K562 (cell line): Measurements from ENCODE around the gene AAR2. TPM values are rescaled to one million over a fixed set of nuclear protein-coding genes. Genes with fewer than 3 reads are reported as not detected.
A peak's percentile ranks its signal among the peaks of the same experiment; 100 is the strongest.

ENCODE experiments used
- ADNP ChIP-seq: fragments of 200-800 bp; sonication (Bioruptor generic); IDR thresholded peaks from 2 replicates; pipeline ENCODE4 v1.6.1; 2016; ENCODE audit warnings: missing genetic modification characterization, missing compliant biosample characterization
- AFF4 ChIP-seq: sonication (generic); formaldehyde crosslinking; IDR thresholded peaks from 2 replicates; pipeline ENCODE4 v1.8.0; 2023; ENCODE audit warnings: mild to moderate bottlenecking, missing genetic modification reagents
- CBFA2T2 ChIP-seq: fragments of 450-650 bp; conservative IDR thresholded peaks from 2 replicates; pipeline ENCODE4 v1.6.1; 2017; ENCODE audit warnings: mild to moderate bottlenecking
- CHD4 ChIP-seq: fragments of 200-600 bp; sonication (generic); IDR thresholded peaks from 3 replicates; pipeline ENCODE4 v1.6.1; 2012; ENCODE audit warnings: low read depth, mild to moderate bottlenecking, mixed read lengths, low read length, inconsistent platforms; ENCODE audit not compliant: insufficient read depth, insufficient replicate concordance, poor library complexity, severe bottlenecking
- E2F1 ChIP-seq: sonication (generic); formaldehyde crosslinking; IDR thresholded peaks from 2 replicates; pipeline ENCODE4 v1.8.1; 2023; ENCODE audit warnings: mild to moderate bottlenecking, missing genetic modification reagents, moderate library complexity
- ESRRB ChIP-seq: fragments of 250-450 bp; sonication (Bioruptor Pico); IDR thresholded peaks from 2 replicates; pipeline ENCODE4 v1.5.0; 2020; ENCODE audit warnings: mild to moderate bottlenecking, moderate library complexity, borderline replicate concordance
- KHSRP ChIP-seq: fragments of 450-650 bp; IDR thresholded peaks from 2 replicates; pipeline ENCODE4 v1.6.1; 2017
- PHB2 ChIP-seq: fragments of 450-650 bp; IDR thresholded peaks from 2 replicates; pipeline ENCODE4 v1.6.1; 2017; ENCODE audit warnings: low read depth
- PKNOX1 ChIP-seq: fragments of 450-650 bp; IDR thresholded peaks from 2 replicates; pipeline ENCODE4 v1.6.1; 2016
- PPARD ChIP-seq: fragments of 250-450 bp; sonication (Bioruptor Pico); IDR thresholded peaks from 2 replicates; pipeline ENCODE4 v1.8.0; 2022; ENCODE audit warnings: inconsistent platforms, mild to moderate bottlenecking, moderate library complexity
- RAD51 ChIP-seq: fragments of 450-650 bp; IDR thresholded peaks from 2 replicates; pipeline ENCODE4 v1.7.1; 2016; ENCODE audit warnings: low read depth, mild to moderate bottlenecking, borderline replicate concordance
- RBM22 ChIP-seq: fragments of 200-400 bp; formaldehyde crosslinking; IDR thresholded peaks from 2 replicates; pipeline ENCODE4 v1.6.1; 2018; ENCODE audit warnings: low read length, low read depth; ENCODE audit not compliant: poor library complexity, severe bottlenecking
- SRSF1 ChIP-seq: fragments of 200-400 bp; formaldehyde crosslinking; IDR thresholded peaks from 2 replicates; pipeline ENCODE4 v1.6.1; 2017; ENCODE audit warnings: mild to moderate bottlenecking, low read depth, low read length, moderate library complexity
- YBX1 ChIP-seq: fragments of 450-650 bp; IDR thresholded peaks from 2 replicates; pipeline ENCODE4 v1.7.1; 2016; ENCODE audit warnings: mild to moderate bottlenecking
- ZNF449 ChIP-seq: fragments of 250-450 bp; sonication (Bioruptor Pico); IDR thresholded peaks from 2 replicates; pipeline ENCODE4 v1.8.0; 2022; ENCODE audit warnings: moderate library complexity, mild to moderate bottlenecking, inconsistent platforms
- ZNF639 ChIP-seq, 2 experiments: fragments of 200-800 bp in 1 of 2; sonication (Bioruptor generic) in 1 of 2; sonication (generic) in 1 of 2; formaldehyde crosslinking in 1 of 2; IDR thresholded peaks in 1 of 2; conservative IDR thresholded peaks in 1 of 2; 2 replicates each; pipeline versions ENCODE4 v1.5.0 to v1.6.1; 2016 to 2020; ENCODE audit warnings: missing compliant biosample characterization in 1 of 2, missing genetic modification characterization in 1 of 2, missing genetic modification reagents in 1 of 2
- polyA plus RNA-seq, 8 experiments: library from polyadenylated mRNA; depleted of rRNA in 4 of 8; stranded (reverse) in 5 of 8; unstranded in 3 of 8; fragments of >200 nt; fragmentation: Nextera tagmentation in 2 of 8; fragmentation: Illumina TruSeq in 1 of 8; extraction: Ambion mirVana in 2 of 8; extraction: Trizol in 1 of 8; gene quantifications; 2 replicates each; pipeline versions ENCODE4 v1.2.1 to v1.2.3, GENCODE V29; 2011 to 2014; ENCODE audit warnings: inconsistent platforms in 1 of 8, missing spikeins in 1 of 8
- total RNA-seq, 7 experiments: library from RNA; depleted of rRNA in 6 of 7; stranded (reverse); fragments of >200 nt in 6 of 7; fragmentation: Illumina TruSeq in 2 of 7; extraction: Trizol in 2 of 7; gene quantifications; 2 replicates each; pipeline versions ENCODE4 v1.2.1 to v1.2.3, GENCODE V29; 2011 to 2021; ENCODE audit warnings: low replicate concordance in 1 of 7
- TF ChIP-seq, protein P1 (sequence below): IDR thresholded peaks from 2 replicates; pipeline ENCODE4 v1.6.1; 2016; ENCODE audit warnings: missing genetic modification characterization, missing compliant biosample characterization

AAR2 gene
- total and polyA plus RNA-seq, 9 of the 15 experiments (the other 6 are each of a cell fraction or from before 2014, with no cell fraction given) = 6.5 to 36.2 (median 24.7) TPM

- TF ChIP-seq E2F1 (CRISPR knock-in tag) = no peak
- no peak for TF ChIP-seq ADNP
- TF ChIP-seq CHD4 = no peak
- TF ChIP-seq, protein P1, sequence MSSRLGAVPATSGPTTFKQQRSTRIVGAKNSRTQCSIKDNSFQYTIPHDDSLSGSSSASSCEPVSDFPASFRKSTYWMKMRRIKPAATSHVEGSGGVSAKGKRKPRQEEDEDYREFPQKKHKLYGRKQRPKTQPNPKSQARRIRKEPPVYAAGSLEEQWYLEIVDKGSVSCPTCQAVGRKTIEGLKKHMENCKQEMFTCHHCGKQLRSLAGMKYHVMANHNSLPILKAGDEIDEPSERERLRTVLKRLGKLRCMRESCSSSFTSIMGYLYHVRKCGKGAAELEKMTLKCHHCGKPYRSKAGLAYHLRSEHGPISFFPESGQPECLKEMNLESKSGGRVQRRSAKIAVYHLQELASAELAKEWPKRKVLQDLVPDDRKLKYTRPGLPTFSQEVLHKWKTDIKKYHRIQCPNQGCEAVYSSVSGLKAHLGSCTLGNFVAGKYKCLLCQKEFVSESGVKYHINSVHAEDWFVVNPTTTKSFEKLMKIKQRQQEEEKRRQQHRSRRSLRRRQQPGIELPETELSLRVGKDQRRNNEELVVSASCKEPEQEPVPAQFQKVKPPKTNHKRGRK (tag) = no peak
- TF ChIP-seq SRSF1 = no peak
- TF ChIP-seq ESRRB (CRISPR knock-in tag) = no peak
- TF ChIP-seq ZNF449 (CRISPR knock-in tag) = no peak
- no peak for TF ChIP-seq RBM22
- TF ChIP-seq RAD51 = no peak
- TF ChIP-seq CBFA2T2 = peak; percentile 49
- no peak for TF ChIP-seq ZNF639 (CRISPR knock-in tag; conservative IDR thresholded peaks at IDR 0.05 in 1 of 2, IDR thresholded peaks at IDR 0.05 in 1 of 2)
- no peak for TF ChIP-seq PPARD
- peak; percentile 93 for TF ChIP-seq PKNOX1
- no peak for TF ChIP-seq AFF4 (CRISPR knock-in tag)
- no peak for TF ChIP-seq PHB2
- no peak for TF ChIP-seq YBX1
- no peak for TF ChIP-seq KHSRP
Measured at GRCh38 chr20:36234771-36235320, 1.4 kb upstream of the AAR2 start (continued).
